Mesendoderm (in vitro differentiated cells): ENCODE results near the gene SCP2.

ENCODE experiments used
- DNase-seq: peaks from one replicate; pipeline ENCODE4 v3.0.0; 2013
- H2AK5ac ChIP-seq: 2 replicates; pipeline ENCODE4 v1.6.1; 2013; ENCODE audit warnings: low read length, inconsistent platforms
- H2BK120ac ChIP-seq: 2 replicates; pipeline ENCODE4 v1.6.1; 2013; ENCODE audit warnings: low read depth, mild to moderate bottlenecking, low read length, moderate library complexity, mixed read lengths
- H2BK15ac ChIP-seq: replicated peaks from 2 replicates; pipeline ENCODE4 v1.6.1; 2013; ENCODE audit warnings: low read depth, mild to moderate bottlenecking, moderate library complexity
- H2BK5ac ChIP-seq: 2 replicates; pipeline ENCODE4 v1.6.1; 2013; ENCODE audit warnings: low read length, inconsistent platforms
- H3K18ac ChIP-seq: 2 replicates; pipeline ENCODE4 v1.6.1; 2013; ENCODE audit warnings: mild to moderate bottlenecking, low read length, mixed read lengths
- H3K23ac ChIP-seq: one replicate; pipeline ENCODE4 v1.6.1; 2013; ENCODE audit warnings: low read length
- H3K27ac ChIP-seq: 2 replicates; pipeline ENCODE4 v1.5.1; 2013; ENCODE audit warnings: low read depth, mild to moderate bottlenecking, inconsistent platforms, low read length, moderate library complexity
- H3K27me3 ChIP-seq: 2 replicates; pipeline ENCODE4 v1.6.1; 2013; ENCODE audit warnings: low read length, control low read depth, mild to moderate bottlenecking, inconsistent platforms; ENCODE audit not compliant: insufficient read depth, poor library complexity
- H3K36me3 ChIP-seq: 2 replicates; pipeline ENCODE4 v1.6.1; 2013; ENCODE audit warnings: low read length, inconsistent platforms; ENCODE audit not compliant: control insufficient read depth, insufficient read depth
- H3K4ac ChIP-seq: one replicate; pipeline ENCODE4 v1.6.1; 2013; ENCODE audit warnings: low read depth, mild to moderate bottlenecking, low read length, moderate library complexity
- H3K4me1 ChIP-seq: 2 replicates; pipeline ENCODE4 v1.6.1; 2013; ENCODE audit warnings: low read depth, low read length, inconsistent platforms; ENCODE audit not compliant: control insufficient read depth
- H3K4me2 ChIP-seq: 2 replicates; pipeline ENCODE4 v1.6.1; 2013; ENCODE audit warnings: low read length
- H3K4me3 ChIP-seq: 2 replicates; pipeline ENCODE4 v1.5.1; 2013; ENCODE audit warnings: mild to moderate bottlenecking, low read length
- H3K56ac ChIP-seq: one replicate; pipeline ENCODE4 v1.6.1; 2013; ENCODE audit warnings: low read length
- H3K79me1 ChIP-seq: 2 replicates; pipeline ENCODE4 v1.6.1; 2013; ENCODE audit warnings: low read length, inconsistent platforms
- H3K79me2 ChIP-seq: 2 replicates; pipeline ENCODE4 v1.6.1; 2013; ENCODE audit warnings: mild to moderate bottlenecking, low read length; ENCODE audit not compliant: control insufficient read depth, insufficient read depth
- H3K9ac ChIP-seq: 2 replicates; pipeline ENCODE4 v1.6.1; 2013; ENCODE audit warnings: low read length, inconsistent platforms
- H4K5ac ChIP-seq: one replicate; pipeline ENCODE4 v1.6.1; 2013; ENCODE audit warnings: low read length
- H4K8ac ChIP-seq: one replicate; pipeline ENCODE4 v1.6.1; 2013; ENCODE audit warnings: low read depth, mild to moderate bottlenecking, control low read depth, low read length, moderate library complexity
- WGBS: extraction: QIAGEN DNeasy Blood & Tissue Kit; methylation state at CpG from one replicate; pipeline ENCODE4 v1.1.7; 2013; ENCODE audit warnings: low lambda C conversion rate, missing lambda C conversion rate; ENCODE audit not compliant: insufficient coverage; ENCODE audit errors: extremely low coverage; 5-methylcytosine and 5-hydroxymethylcytosine counted together

Gene SCP2

DNA sequence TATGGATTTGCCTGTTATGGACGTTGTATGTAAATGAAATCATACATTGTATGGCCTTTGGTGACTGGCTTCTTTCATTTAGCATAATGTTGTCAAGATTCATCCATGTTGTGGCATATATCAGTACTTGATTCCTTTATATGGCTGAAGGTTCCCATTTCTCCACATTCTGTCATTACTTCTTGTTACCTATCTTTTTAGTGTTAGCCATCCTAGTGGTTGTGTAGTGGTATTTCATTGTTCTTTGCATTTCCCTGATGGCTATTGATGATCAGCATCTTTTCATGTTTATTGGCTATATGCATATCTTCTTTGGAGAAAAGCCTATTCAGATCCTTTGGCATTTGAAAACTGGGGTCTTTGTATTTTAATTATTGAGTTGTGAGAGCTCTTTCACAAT is 95.1 kb downstream of the SCP2 start:
- Histone ChIP-seq H3K79me1 (no peaks in the 10 kb centered on the region), H3K4me2 (no peak overlapping the region), H3K18ac (no peak overlapping the region), H3K27ac (no peak overlapping the region), H2AK5ac (no peak overlapping the region), H3K27me3 (no peaks in the 10 kb centered on the region), H3K36me3 (no peaks in the 10 kb centered on the region), H3K79me2 (no peaks in the 10 kb centered on the region), H4K8ac (no peak overlapping the region), H2BK15ac (no peak overlapping the region), H2BK5ac (no peak overlapping the region), H3K9ac (no peak overlapping the region), H3K4ac (no peak overlapping the region), H3K23ac (no peak overlapping the region), H3K56ac (no peak overlapping the region), H3K4me1 (no peaks in the 10 kb centered on the region), H4K5ac (no peak overlapping the region), H3K4me3 (no peak overlapping the region), H2BK120ac (no peak overlapping the region)
- peak; percentile 5 for DNase-seq
- WGBS: no CpG with 5 or more reads among the region's 1 CpG

DNA sequence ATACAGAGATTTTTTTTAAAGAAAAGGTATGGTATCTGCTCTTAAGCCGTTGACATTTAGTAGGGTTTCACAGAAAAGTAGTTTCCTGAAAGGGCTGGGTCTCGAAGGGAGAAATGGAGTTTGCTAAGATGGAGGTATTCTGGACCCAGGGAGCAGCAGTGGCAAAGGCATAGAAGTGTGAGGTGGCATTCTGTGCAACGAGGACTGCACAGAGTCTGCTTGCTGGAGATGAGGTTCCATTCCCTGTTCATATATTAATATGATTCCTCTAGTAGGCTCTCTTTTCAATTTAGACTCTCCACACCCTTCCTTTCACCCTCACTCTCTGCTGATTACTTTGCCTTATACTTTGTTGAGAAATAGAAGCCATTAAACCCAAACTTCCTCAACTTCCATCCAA is 96.5 kb downstream of the SCP2 start:
- Histone ChIP-seq H2BK5ac (no peak overlapping the region), H3K56ac (no peak overlapping the region), H4K8ac (no peak overlapping the region), H3K23ac (no peak overlapping the region), H2BK120ac (no peak overlapping the region), H3K18ac (no peak overlapping the region), H3K27ac (no peak overlapping the region), H3K79me1 (no peaks in the 10 kb centered on the region), H3K4me1 (no peaks in the 10 kb centered on the region), H4K5ac (no peak overlapping the region), H3K4ac (no peak overlapping the region), H3K79me2 (no peaks in the 10 kb centered on the region), H3K9ac (no peak overlapping the region), H2AK5ac (no peak overlapping the region), H3K4me3 (no peak overlapping the region), H3K4me2 (no peak overlapping the region), H3K27me3 (no peaks in the 10 kb centered on the region), H3K36me3 (no peaks in the 10 kb centered on the region), H2BK15ac (no peak overlapping the region)
- DNase-seq: no peak
- no CpG with 5 or more reads among the region's 3 CpGs for WGBS

DNA sequence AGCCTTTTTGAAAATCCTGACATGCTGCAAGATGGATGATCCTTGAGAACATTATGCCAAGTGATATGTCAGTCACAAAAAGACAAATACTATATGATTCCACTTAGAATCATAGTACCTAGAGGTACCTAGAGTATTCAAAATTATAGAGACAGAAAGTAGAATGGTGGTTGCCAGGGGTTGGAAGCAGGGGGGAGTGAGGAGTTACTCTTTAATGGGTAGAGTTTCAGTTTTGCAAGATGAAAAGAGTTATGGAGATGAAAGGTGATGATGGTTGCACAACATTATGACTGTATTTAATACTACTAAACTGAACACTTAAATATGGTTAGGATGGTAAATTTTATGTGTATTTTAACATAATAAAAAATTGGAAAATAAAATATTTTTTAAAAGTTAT is 97.0 kb downstream of the SCP2 start:
- no peak overlapping the region for H3K4ac ChIP-seq
- H3K23ac ChIP-seq: no peak overlapping the region
- H2BK120ac ChIP-seq: no peak overlapping the region
- no peaks in the 10 kb centered on the region for H3K4me1 ChIP-seq
- no peak overlapping the region for H2AK5ac ChIP-seq
- H3K4me3 ChIP-seq: no peak overlapping the region
- no peak overlapping the region for H3K4me2 ChIP-seq
- H3K18ac ChIP-seq: no peak overlapping the region
- H2BK5ac ChIP-seq: no peak overlapping the region
- H2BK15ac ChIP-seq: no peak overlapping the region
- no peak for DNase-seq
- no peaks in the 10 kb centered on the region for H3K27me3 ChIP-seq
- no peaks in the 10 kb centered on the region for H3K79me1 ChIP-seq
- no peak overlapping the region for H3K56ac ChIP-seq
- H3K9ac ChIP-seq: no peak overlapping the region
- H4K5ac ChIP-seq: no peak overlapping the region
- H3K27ac ChIP-seq: no peak overlapping the region
- no peaks in the 10 kb centered on the region for H3K79me2 ChIP-seq
- no peak overlapping the region for H4K8ac ChIP-seq
- no peaks in the 10 kb centered on the region for H3K36me3 ChIP-seq

DNA sequence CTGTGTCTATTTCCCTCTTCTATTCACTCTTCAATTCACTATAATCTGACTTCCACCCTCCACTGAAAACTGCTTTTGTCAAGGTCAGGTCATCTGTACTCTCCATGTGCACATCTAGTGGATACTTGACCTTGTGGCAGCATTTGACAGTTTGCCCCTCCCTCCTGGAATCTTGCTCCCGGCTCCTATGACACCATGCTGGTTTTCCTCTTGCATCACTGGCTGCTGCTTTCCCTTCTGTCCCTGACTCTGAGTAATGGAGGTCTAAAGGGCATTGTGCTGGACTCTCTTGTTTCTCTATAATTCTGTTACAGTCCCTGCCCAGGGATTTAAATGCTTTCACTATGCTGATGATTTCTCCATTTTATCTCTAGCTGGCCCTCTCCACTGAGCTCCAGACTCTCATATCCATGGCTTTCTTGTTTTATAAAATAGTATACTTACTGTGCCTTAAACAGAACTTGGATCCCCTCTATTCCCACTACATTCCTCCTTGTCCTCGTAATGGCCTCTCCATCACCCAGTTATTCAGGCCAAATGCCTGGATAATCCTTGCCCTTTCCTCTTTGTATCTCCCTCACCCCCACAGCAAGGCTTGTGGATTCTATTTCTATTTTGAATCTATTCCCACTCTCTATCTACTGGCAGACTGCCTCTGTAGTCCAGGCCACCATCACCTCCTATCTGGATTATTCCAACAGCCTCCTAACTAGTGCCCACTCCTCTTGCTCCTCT is 98.1 kb downstream of the SCP2 start:
- Histone ChIP-seq H3K79me2 (no peaks in the 10 kb centered on the region), H2BK5ac (no peak overlapping the region), H3K23ac (no peak overlapping the region), H3K36me3 (no peaks in the 10 kb centered on the region), H3K4ac (no peak overlapping the region), H3K79me1 (no peaks in the 10 kb centered on the region), H3K18ac (no peak overlapping the region), H3K56ac (no peak overlapping the region), H3K27me3 (no peaks in the 10 kb centered on the region), H3K4me1 (no peaks in the 10 kb centered on the region), H3K27ac (no peak overlapping the region), H2AK5ac (no peak overlapping the region), H3K4me2 (no peak overlapping the region), H4K8ac (no peak overlapping the region), H2BK120ac (no peak overlapping the region), H2BK15ac (no peak overlapping the region), H3K9ac (no peak overlapping the region), H3K4me3 (no peak overlapping the region), H4K5ac (no peak overlapping the region)
- peak; percentile 23 for DNase-seq
- no CpG with 5 or more reads among the region's 2 CpGs for WGBS

DNA sequence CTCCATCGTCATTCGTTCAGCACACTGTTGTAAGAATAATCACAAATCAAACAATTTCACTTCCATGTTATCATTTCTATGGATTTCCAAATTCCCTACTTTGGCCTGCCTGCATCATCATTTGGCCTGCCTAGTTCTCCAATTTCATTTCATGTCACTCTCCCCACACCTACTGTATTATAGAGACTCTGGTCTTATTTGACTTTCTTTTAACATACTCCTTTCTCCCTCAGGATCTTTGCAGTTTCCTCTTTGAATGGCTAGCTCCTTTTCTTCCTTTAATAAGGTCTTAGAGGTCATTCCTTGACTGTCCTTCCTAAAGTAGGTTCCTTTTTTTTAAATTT is 98.7 kb downstream of the SCP2 start:
- Histone ChIP-seq H2BK120ac (no peak overlapping the region), H3K4me3 (no peak overlapping the region), H3K79me1 (no peaks in the 10 kb centered on the region), H2BK15ac (no peak overlapping the region), H3K36me3 (no peaks in the 10 kb centered on the region), H2BK5ac (no peak overlapping the region), H2AK5ac (no peak overlapping the region), H4K8ac (no peak overlapping the region), H3K56ac (no peak overlapping the region), H3K18ac (no peak overlapping the region), H3K9ac (no peak overlapping the region), H3K27ac (no peak overlapping the region), H3K23ac (no peak overlapping the region), H3K27me3 (no peaks in the 10 kb centered on the region), H3K4ac (no peak overlapping the region), H3K4me1 (no peaks in the 10 kb centered on the region), H3K79me2 (no peaks in the 10 kb centered on the region), H4K5ac (no peak overlapping the region), H3K4me2 (no peak overlapping the region)
- no peak for DNase-seq
- no CpG with 5 or more reads among the region's 2 CpGs for WGBS

DNA sequence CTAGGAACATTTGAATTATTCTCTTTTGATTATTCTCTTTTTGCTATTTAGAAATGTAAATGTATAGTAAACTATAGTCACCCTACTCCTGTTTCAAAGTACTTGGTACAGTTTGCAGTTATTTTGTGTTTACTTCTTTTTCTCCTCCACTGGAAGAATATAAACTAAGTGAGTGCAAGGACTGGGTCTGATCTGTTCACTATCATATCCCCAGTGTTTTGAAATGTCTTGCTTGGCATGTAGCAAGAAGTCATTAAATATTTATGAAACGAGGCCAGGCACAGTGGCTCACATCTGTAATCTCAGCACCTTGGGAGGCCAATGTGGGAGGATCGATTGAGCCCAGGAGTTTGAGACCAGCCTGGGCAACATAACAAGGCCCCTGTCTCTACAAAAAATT is 99.2 kb downstream of the SCP2 start:
- no peak overlapping the region for H3K23ac ChIP-seq
- no peaks in the 10 kb centered on the region for H3K36me3 ChIP-seq
- no peaks in the 10 kb centered on the region for H3K79me1 ChIP-seq
- H3K4me3 ChIP-seq: no peak overlapping the region
- H2BK120ac ChIP-seq: no peak overlapping the region
- no peak overlapping the region for H3K27ac ChIP-seq
- H3K9ac ChIP-seq: no peak overlapping the region
- no peak overlapping the region for H4K8ac ChIP-seq
- no peak overlapping the region for H3K56ac ChIP-seq
- H2AK5ac ChIP-seq: no peak overlapping the region
- DNase-seq: no peak
- no peak overlapping the region for H3K18ac ChIP-seq
- WGBS: no CpG with 5 or more reads among the region's 2 CpGs
- no peak overlapping the region for H2BK15ac ChIP-seq
- no peaks in the 10 kb centered on the region for H3K79me2 ChIP-seq
- no peak overlapping the region for H2BK5ac ChIP-seq
- no peak overlapping the region for H3K4ac ChIP-seq
- no peak overlapping the region for H3K4me2 ChIP-seq
- H3K4me1 ChIP-seq: no peaks in the 10 kb centered on the region
- H4K5ac ChIP-seq: no peak overlapping the region
- no peaks in the 10 kb centered on the region for H3K27me3 ChIP-seq
